ENCODE measurements around the gene DHRSX.
"Not testable (repeated sequence)": the region's sequence is repeated elsewhere in the genome, so short reads cannot be mapped to it uniquely, and the experiment has no call there.

The DHRSX gene

GRCh38 chrX:2424317-2424716 lies 76.5 kb downstream of the DHRSX start:
- no peak for DNase-seq (ENCODE audit: low read depth)

DNA sequence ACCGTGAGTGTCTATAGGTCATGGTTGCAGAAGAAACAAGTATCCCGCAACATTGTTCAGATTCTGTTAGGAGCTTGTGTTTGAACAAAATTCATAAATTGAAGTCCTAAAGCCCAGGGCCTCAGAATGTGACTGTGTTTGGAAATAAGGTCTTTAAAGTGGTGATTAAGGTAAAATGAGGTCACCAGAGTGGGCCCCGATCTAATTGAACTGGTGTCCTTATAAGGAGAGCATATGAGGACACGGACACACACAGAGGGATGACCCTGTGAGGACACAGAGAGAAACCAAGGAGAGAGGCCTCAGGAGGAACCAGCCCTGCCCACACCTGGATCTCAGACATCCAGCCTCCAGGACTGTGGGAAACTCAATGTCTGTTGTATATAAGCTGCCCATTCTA lies 76.9 kb downstream of the DHRSX start:
- DNase-seq (ENCODE audit: low read depth) = no peak

DNA sequence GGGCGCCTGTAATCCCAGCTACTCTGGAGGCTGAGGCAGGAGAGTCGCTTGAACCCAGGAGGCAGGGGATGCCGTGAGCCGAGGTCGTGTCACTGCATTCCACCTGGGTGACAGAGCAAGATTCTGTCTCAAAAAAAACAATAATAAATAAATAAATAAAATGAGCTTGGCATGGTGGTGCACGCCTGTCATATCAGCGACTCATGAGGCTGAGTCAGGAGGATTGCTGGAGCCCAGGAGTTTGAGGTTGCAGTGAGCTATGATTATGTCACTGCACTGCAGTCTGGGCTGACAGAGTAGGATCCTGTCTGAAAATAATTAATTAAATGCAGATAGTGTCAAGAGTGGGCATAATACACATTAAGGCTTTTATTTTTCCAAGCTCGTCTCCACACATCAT lies 77.5 kb downstream of the DHRSX start:
- peak; percentile 13 for DNase-seq (ENCODE audit: low read depth)

GRCh38 chrX:2419418-2419817 lies 81.4 kb downstream of the DHRSX start:
- not testable (repeated sequence) for DNase-seq (ENCODE audit: low read depth)

DNA sequence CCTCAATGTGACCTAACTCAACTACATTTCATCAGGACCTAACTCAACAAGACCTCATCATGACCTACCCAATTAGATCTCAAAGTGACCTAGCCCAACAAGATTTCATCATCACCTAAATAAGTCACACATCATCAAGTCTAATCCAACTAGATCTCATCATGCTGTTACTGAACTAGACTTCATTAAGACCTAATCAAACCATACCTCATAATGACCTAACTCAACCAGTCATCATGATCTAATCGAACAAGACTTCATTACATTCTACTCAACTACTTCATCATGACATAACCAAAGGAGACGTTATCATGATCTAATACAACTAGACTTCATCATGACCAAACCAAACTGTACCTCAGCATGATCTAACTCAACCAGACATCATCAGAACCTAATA lies 82.8 kb downstream of the DHRSX start:
- DNase-seq (ENCODE audit: low read depth) = no peak

- DNase-seq (ENCODE audit: low read depth) = no peak
These were observed 83.7 kb downstream of the DHRSX start for GRCh38 chrX:2416851-2417604.

DNA sequence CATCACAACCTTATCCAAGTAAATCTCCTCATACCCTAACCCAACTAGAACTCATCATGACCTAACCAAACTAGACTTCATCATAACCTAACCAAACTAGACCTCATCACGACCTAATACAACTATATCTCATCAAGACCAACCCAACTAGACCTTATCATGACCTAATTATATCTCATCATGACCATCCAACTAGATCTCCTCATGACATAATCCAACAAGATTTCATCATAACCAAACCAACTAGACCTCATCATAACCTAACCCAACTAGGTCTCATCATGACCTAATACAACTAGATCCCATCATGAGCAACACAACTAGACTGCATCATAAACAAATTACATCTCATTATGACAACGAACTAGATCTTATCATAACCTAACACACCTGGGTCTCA lies 86.4 kb downstream of the DHRSX start:
- DNase-seq (ENCODE audit: low read depth) = no peak

DNA sequence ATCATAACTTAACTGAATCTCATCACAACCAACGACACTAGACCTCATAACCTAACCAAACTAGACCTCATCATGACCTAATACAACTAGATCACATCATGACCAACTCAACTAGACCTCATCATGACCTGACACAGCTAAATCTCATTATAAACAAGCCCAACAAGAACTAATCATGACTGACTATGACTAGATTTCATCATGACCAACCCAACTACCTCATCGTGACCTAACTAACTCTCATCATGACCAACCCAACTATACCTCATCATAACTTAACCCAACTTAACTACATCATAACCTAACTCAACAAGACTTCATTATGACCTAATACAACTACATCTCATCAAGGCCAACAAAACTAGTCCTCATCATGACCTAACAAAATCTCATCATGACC lies 86.8 kb downstream of the DHRSX start:
- DNase-seq (ENCODE audit: low read depth) = no peak

DNA sequence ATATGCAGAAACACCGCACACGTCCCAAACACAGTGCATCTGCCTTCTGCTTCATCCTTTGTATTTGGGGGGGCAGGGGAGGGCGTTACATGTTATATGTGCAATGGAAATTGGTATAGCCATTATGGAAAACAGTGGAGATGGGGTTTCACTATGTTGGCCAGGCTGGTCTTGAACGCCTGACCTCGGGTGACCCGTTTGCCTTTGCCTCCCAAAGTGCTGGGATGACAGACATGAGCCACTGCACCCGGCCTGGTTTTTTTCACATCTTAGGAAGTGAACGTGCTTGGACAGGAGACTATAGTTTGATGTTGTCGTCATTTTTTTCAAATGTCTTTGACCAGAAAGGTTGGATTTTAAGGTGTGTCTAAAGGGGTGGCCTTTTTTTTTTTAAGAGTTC lies 88.6 kb downstream of the DHRSX start:
- no peak for DNase-seq (ENCODE audit: low read depth)

DNA sequence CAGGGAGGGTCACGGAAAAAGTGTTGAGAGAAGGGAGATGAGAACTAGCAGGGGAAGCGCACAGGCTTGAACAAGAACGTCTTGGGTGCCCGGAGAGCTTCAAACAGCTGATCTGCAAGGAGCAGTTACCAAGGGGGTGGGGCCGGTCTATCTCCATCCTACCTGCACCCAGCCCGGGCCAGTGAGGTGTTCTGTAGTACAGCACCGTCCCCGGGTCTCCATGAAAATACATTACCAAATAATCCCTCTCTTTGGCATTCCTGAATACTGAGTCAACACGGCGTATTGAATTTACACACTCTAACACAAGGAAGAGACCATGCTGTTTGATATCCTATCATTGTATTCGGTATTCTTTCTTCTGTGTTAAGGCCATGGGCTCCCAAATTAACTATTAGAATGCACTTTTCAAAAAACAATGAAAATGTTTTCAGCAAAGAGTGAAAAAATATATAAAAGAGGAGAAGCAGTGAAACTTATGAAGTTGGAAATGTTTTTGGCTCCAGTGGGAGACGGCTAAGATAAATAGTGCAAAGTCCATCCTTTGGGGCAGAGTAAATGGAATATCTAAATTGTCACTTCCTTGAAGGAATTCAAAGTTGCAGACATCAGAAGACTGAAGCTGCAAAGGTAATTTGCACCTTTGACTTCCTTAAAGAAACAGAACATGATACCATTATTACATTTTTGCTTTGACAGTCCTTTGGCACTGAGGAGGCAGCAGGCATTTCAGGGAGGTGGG lies 90.3 kb downstream of the DHRSX start:
- DNase-seq (ENCODE audit: low read depth) = no peak

DNA sequence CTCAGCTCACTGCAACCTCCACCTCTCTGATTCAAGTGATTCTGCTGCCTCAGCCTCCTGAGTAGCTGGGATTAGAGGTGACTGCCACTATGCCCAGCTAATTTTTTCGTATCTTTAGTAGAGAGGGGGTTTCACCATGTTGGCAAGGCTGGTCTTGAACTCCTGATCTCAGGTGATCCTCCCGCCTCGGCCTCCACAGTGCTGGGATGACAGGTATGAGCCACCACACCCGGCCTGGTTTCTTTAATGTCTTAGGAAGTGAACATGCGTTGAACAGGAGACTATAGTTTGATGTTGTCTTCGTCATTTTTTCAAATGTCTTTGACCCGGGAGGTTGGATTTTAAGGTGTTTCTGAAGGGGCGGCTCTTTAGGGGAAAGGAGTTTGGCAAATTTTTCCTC lies 91.0 kb downstream of the DHRSX start:
- no peak for DNase-seq (ENCODE audit: low read depth)

DNA sequence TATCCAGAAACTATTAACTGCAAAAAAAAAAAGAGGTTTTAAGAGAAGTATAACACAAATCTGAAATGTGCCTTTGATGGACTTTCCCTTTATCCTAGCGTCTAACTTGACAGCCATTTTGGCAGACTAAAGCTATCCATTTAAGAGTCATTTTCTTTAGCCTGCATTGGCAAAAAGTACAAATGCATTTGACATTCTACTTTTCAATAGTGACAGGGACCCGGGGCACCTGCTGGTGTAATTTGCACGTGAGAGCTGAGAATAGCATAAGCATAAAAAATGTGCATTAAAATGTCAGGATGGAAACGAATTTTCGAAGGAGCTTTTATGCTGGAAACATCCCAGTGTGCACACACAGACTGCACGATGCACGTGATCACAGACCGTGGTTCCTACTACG lies 91.9 kb downstream of the DHRSX start:
- no peak for DNase-seq (ENCODE audit: low read depth)

- DNase-seq (ENCODE audit: low read depth) = no peak
These were observed 93.8 kb downstream of the DHRSX start for GRCh38 chrX:2406891-2407518.

DNA sequence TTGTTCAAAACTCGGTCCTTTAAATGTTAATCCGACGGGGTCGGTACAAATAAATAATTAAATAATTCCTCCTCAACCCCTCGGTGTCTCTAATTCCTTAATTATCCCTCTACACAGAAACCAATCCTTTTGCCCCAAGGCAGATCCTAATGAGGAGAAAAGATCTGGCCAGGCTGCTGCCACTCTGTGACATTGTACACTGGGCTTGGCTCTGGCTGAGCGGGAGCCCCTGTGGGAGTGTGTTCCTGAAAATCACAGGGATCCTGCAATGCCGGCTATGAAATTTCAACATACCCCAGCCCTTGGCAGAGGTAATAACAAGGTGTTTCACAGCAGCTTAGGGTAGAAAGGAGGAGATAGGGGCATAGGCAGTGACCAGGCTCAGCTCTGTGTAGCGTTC lies 96.0 kb downstream of the DHRSX start:
- DNase-seq (ENCODE audit: low read depth) = no peak

DNA sequence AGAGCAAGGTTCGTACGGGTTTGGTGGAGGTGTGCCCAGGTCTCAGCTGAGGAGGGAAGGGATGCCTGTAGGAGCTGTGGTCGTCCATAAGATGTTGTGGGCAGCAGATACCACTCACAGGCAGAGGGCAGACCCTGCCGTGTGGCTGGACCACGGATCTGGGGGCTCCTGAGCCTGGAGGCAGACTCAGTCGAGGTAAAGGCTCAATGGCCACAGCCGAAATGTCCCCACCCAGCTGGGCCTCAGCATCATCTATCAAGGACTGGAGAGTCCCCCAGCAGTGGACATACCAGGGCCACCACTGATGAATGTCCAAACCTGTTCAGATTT lies 98.5 kb downstream of the DHRSX start:
- DNase-seq (ENCODE audit: low read depth) = no peak

GRCh38 chrX:2401590-2402360 lies 99.0 kb downstream of the DHRSX start:
- peak; percentile 22 for DNase-seq (ENCODE audit: low read depth)

- DNase-seq (ENCODE audit: low read depth) = no peak
These were observed 99.6 kb downstream of the DHRSX start for GRCh38 chrX:2401201-2401589.

DNA sequence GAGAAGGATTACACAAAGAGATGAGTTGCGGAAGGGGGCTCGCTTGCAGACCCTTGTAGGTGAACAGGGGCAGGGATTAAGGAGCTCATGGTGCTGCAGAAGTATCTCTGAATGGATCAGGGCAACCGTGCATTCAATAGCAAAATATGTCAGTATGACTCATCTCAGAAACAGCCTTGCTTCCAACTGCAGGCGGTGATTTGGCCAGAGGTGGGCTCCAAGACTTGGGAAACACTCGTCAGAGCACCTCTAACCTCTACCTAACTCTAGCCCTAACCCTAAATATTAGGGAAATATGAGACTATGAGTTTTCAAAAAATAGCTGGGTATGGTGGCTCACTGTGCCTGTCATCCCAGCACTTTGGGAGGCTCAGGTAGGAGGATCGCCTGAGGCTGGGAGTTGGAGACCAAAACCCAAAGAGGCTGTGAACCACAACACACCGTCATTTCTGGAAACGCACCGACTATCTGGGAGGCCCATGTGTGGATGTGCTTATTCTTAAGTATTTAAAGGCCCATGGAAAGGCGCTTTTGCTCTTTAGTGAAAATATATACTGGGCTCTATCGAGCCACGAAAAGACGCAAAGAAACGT lies 102.6 kb downstream of the DHRSX start:
- DNase-seq (ENCODE audit: low read depth) = no peak

DNA sequence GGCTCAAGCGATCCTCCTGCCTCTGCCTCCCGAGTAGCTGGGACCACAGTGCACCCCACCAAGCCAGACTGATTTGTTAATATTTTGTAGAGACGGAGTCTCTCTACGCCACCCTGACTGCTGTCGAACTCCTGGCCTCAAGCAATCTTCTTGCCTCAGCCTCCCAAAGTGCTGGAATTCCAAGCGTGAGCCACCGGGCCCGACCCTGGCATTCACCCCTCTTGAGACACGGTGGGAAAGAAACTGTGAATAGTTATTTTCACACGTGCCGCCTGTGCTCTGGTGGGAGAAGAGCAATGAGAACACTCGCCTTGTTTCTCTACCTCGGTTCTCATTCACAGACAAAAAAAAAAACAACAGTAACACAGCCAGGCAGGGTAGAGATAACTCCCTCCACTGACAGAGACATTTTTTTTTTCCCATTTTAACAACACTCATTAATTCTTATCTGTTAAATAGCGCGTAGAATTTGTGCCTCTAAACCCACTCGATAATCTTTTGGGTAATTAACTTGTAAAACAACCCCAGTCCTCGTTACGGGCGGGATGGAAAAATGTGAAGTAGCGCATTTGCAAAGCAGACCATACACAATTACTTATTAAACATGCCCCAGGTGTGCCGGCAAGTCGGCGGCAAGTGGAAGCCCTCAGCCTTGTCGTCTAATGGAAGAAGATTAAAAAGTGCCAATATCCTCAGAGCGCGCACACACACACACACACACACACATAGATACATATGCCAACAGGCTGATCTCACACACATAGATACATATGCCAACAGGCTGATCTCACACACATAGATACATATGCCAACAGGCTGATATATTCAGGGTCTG lies 103.3 kb downstream of the DHRSX start:
- DNase-seq (ENCODE audit: low read depth) = no peak

GRCh38 chrX:2395261-2395992 lies 105.3 kb downstream of the DHRSX start:
- no peak for DNase-seq (ENCODE audit: low read depth)
